GM10248 (cell line): ENCODE data around the gene ZSCAN21.

Source experiments
- CTCF ChIA-PET: fragments of 300-600 bp; sonication (Branson Sonifier 250); formaldehyde crosslinking; extraction: SDS; loops from one replicate; lab custom pipeline; 2021; ENCODE audit warnings: antibody characterized with exemption; lab: Yijun Ruan, JAX
- POLR2A ChIA-PET: fragments of 350-650 bp; sonication (Branson Sonifier 250); formaldehyde crosslinking; extraction: SDS; loops from one replicate; lab custom pipeline; 2020; ENCODE audit warnings: antibody characterized with exemption; lab: Yijun Ruan, JAX
- DNase-seq: peaks from one replicate; pipeline ENCODE4 v3.0.0; 2012; ENCODE audit errors: extremely low spot score
- TF ChIP-seq, protein P1 (sequence below): IDR thresholded peaks from 2 replicates; pipeline ENCODE4 v1.5.1; 2012; ENCODE audit warnings: mild to moderate bottlenecking, low read depth; ENCODE audit errors: extremely low read depth, missing control alignments, control extremely low read depth

The ZSCAN21 gene

DNA sequence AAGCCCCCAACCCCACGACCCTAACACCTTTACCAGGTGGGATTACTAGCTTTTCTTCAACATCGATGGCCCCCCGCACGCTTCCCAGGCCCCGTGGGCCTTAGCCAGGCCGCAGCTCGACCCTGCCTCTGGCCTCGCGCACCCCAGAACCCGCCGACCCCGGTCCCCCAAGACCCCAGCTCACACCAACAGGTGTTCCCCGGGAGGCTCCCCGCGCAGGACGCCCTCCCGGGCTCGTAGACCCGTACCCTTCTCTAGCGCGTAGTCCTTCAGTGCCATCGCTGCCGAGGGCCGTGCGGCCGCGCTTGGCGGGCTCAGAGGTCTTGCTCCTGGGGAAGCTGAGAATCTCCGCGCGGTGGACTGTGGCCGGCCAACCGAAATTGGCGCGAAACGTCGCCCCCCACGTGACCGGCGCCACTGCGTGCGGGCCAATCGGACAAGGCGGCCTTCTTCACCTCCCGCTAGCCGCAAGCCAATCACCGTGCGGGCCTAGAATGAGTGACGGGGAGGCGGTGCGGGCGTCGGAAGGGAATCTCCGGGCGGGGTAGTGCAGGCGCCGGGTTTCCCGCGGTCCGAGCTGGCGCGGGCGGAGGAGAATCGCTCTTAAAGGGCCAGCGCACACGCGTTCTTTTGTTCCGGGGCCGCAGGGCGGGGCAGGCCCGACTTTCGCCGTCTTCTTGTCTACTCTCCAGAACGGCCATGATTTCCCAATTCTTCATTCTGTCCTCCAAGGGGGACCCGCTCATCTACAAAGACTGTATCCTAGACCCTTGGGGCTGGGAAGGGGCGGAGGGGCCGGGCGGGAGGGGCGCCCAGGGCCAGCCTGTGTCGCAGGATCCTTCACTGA is 51.7 kb downstream of the ZSCAN21 start, which contains the start of the genes AP4M1 and MCM7:
Gene AP4M1, plus strand, starts transcription at position 628 of the 847 bp plus-strand sequence. Its CDS starts 72 bp downstream, at position 700.
Gene MCM7, minus strand, starts transcription at position 382 of the 847 bp plus-strand sequence. Its CDS starts 103 bp downstream, at position 279.
- ChIA-PET POLR2A (interaction anchor here (0.6 to 1.8 kb wide), 9 partner anchors 9 to 328 kb away, joined by 3 to 7 read pairs (median 4); partner anchors contain the start of genes MBLAC1, TRAPPC14 and ZCWPW1), CTCF (interaction anchor here (1.2 to 2.6 kb wide), 10 partner anchors 11 to 116 kb away, joined by 4 to 16 read pairs (median 6); partner anchors contain the start of genes COPS6 and ZKSCAN1)
- TF ChIP-seq, protein P1, sequence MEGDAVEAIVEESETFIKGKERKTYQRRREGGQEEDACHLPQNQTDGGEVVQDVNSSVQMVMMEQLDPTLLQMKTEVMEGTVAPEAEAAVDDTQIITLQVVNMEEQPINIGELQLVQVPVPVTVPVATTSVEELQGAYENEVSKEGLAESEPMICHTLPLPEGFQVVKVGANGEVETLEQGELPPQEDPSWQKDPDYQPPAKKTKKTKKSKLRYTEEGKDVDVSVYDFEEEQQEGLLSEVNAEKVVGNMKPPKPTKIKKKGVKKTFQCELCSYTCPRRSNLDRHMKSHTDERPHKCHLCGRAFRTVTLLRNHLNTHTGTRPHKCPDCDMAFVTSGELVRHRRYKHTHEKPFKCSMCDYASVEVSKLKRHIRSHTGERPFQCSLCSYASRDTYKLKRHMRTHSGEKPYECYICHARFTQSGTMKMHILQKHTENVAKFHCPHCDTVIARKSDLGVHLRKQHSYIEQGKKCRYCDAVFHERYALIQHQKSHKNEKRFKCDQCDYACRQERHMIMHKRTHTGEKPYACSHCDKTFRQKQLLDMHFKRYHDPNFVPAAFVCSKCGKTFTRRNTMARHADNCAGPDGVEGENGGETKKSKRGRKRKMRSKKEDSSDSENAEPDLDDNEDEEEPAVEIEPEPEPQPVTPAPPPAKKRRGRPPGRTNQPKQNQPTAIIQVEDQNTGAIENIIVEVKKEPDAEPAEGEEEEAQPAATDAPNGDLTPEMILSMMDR: no peak
- DNase-seq: peak; percentile 99

DNA sequence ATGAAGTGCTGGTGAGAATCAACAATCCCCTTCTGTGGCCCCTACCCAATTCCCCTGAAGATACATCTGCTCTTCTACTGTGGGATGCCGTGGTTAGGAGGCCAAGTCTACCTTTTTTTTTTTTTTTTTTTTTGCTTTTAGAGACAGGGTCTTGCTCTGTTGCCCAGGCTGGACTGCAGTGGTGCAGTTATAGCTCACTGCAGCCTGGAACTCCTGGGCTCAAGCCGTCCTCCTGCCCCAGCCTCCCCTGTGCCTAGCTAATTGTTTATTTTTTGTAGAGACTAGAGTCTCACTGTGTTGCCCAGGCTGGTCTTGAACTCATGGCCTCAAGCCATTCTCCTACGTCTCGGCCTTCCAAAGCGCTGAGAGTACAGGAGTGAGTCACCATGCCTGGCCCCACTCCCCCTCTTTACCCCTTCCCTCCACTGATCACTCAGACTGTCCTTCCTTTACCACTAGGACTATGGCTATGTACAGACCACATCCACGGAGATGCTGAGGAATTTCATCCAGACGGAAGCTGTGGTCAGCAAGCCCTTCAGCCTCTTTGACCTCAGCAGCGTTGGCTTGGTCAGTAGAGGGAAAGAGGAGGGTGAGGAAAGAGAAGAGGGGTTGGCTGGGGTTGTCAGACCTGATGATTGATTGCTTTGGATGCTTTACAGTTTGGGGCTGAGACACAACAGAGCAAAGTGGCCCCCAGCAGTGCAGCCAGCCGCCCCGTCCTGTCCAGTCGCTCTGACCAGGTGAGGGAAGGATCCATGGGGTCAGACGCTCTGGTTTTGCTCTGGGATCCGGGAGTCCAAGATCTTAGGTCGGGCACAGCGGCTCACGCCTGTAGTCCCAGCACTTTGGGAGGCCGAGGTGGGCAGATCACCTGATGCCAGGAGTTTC is 53.6 kb downstream of the ZSCAN21 start:
- no peak for DNase-seq
- TF ChIP-seq, protein P1: no peak
- POLR2A ChIA-PET: interaction anchor here (0.5 to 1.8 kb wide), 4 partner anchors 11 to 1553 kb away, joined by 3 to 7 read pairs (median 4); partner anchors contain the start of gene MEPCE
- CTCF ChIA-PET: interaction anchor here (0.8 to 2.6 kb wide), 5 partner anchors 10 to 29 kb away, joined by 3 to 16 read pairs (median 9); partner anchors contain the start of gene MBLAC1

- TF ChIP-seq, protein P1: no peak
- ChIA-PET POLR2A (interaction anchor here (0.9 kb wide), 1 partner anchor 19 kb away, joined by 4 read pairs; no protein-coding TSS in a partner anchor), CTCF (interaction anchor here (1.9 kb wide), 1 partner anchor 9 kb away, joined by 9 read pairs; no protein-coding TSS in a partner anchor)
- DNase-seq: no peak
Measured at GRCh38 chr7:100105534-100105933, 56.0 kb downstream of the ZSCAN21 start.

- ChIA-PET POLR2A (interaction anchor here (0.6 kb wide), 1 partner anchor 568 kb away, joined by 12 read pairs; no protein-coding TSS in a partner anchor), CTCF (no interaction called here)
- TF ChIP-seq, protein P1: no peak
- DNase-seq: no peak
Measured at GRCh38 chr7:100106633-100107032, 57.1 kb downstream of the ZSCAN21 start.

GRCh38 chr7:100107125-100107737 is 57.7 kb downstream of the ZSCAN21 start:
- TF ChIP-seq, protein P1: no peak
- no peak for DNase-seq
- ChIA-PET CTCF (no interaction called here), POLR2A (no interaction called here)
